K562 (cell line): ENCODE measurements around the gene SCPEP1. TPM values are rescaled to one million over a fixed set of nuclear protein-coding genes. Genes with fewer than 3 reads are reported as not detected.

Experiments
- ARID2 ChIP-seq: fragments of 450-650 bp; IDR thresholded peaks from 2 replicates; pipeline ENCODE4 v1.6.1; 2017; ENCODE audit warnings: antibody characterized with exemption, mild to moderate bottlenecking
- CSDE1 ChIP-seq, 2 experiments: fragments of 450-650 bp; IDR thresholded peaks; 2 replicates each; pipeline ENCODE4 v1.6.1; 2016; ENCODE audit warnings: mild to moderate bottlenecking in 1 of 2
- MCM5 ChIP-seq: fragments of 450-650 bp; IDR thresholded peaks from 2 replicates; pipeline ENCODE4 v1.6.1; 2016; ENCODE audit warnings: low read depth
- NCOA4 ChIP-seq: fragments of 450-650 bp; IDR thresholded peaks from 2 replicates; pipeline ENCODE4 v1.6.1; 2018; ENCODE audit warnings: mild to moderate bottlenecking; ENCODE audit not compliant: partially characterized antibody
- NR3C1 ChIP-seq: sonication (generic); formaldehyde crosslinking; IDR thresholded peaks from 2 replicates; pipeline ENCODE4 v1.8.1; 2022; ENCODE audit warnings: missing genetic modification reagents
- POU5F1 ChIP-seq: fragments of 150-350 bp; IDR thresholded peaks from 2 replicates; pipeline ENCODE4 v1.6.1; 2014; ENCODE audit warnings: borderline replicate concordance, low read length, low read depth, mild to moderate bottlenecking; ENCODE audit not compliant: partially characterized antibody
- ZNF239 ChIP-seq: fragments of 250-450 bp; sonication (Bioruptor Pico); IDR thresholded peaks from 2 replicates; pipeline ENCODE4 v1.4.0; 2020; ENCODE audit warnings: mild to moderate bottlenecking
- ZNF696 ChIP-seq: fragments of 250-450 bp; sonication (Bioruptor Pico); conservative IDR thresholded peaks from 2 replicates; pipeline ENCODE4 v1.4.0; 2020; ENCODE audit warnings: mild to moderate bottlenecking, moderate library complexity
- polyA plus RNA-seq, 8 experiments: library from polyadenylated mRNA; depleted of rRNA in 4 of 8; stranded (reverse) in 5 of 8; unstranded in 3 of 8; fragments of >200 nt; fragmentation: Nextera tagmentation in 2 of 8; fragmentation: Illumina TruSeq in 1 of 8; extraction: Ambion mirVana in 2 of 8; extraction: Trizol in 1 of 8; gene quantifications; 2 replicates each; pipeline versions ENCODE4 v1.2.1 to v1.2.3, GENCODE V29; 2011 to 2014; ENCODE audit warnings: inconsistent platforms in 1 of 8, missing spikeins in 1 of 8
- total RNA-seq, 7 experiments: library from RNA; depleted of rRNA in 6 of 7; stranded (reverse); fragments of >200 nt in 6 of 7; fragmentation: Illumina TruSeq in 2 of 7; extraction: Trizol in 2 of 7; gene quantifications; 2 replicates each; pipeline versions ENCODE4 v1.2.1 to v1.2.3, GENCODE V29; 2011 to 2021; ENCODE audit warnings: low replicate concordance in 1 of 7
- TF ChIP-seq, protein P1 (sequence below): sonication (generic); formaldehyde crosslinking; IDR thresholded peaks from 2 replicates; pipeline ENCODE4 v1.8.0; 2022; ENCODE audit warnings: mild to moderate bottlenecking, low read depth, missing genetic modification reagents
- TF ChIP-seq, protein P2 (sequence below): fragments of 250-450 bp; sonication (Bioruptor Pico); IDR thresholded peaks from 2 replicates; pipeline ENCODE4 v1.4.0; 2020
- TF ChIP-seq, protein P3 (sequence below): fragments of 250-450 bp; sonication (Bioruptor Pico); IDR thresholded peaks from 2 replicates; pipeline ENCODE4 v1.8.0; 2022; ENCODE audit warnings: moderate library complexity, mild to moderate bottlenecking, inconsistent platforms
- TF ChIP-seq, protein P4 (sequence below): fragments of 450-650 bp; IDR thresholded peaks from 2 replicates; pipeline ENCODE4 v1.6.1; 2014; ENCODE audit warnings: low read depth, mild to moderate bottlenecking, moderate library complexity, borderline replicate concordance
- TF ChIP-seq, protein P5 (sequence below): fragments of 450-650 bp; formaldehyde crosslinking; IDR thresholded peaks from 2 replicates; pipeline ENCODE4 v1.4.0; 2020; ENCODE audit warnings: mild to moderate bottlenecking
- TF ChIP-seq, protein P6 (sequence below): fragments of 250-450 bp; sonication (Bioruptor Pico); IDR thresholded peaks from 2 replicates; pipeline ENCODE4 v1.5.0; 2020; ENCODE audit warnings: mild to moderate bottlenecking

The SCPEP1 gene
- total and polyA plus RNA-seq, 9 of the 15 experiments (the other 6 are each of a cell fraction or from before 2014, with no cell fraction given): 5.1 to 14.8 (median 7.2) TPM

DNA sequence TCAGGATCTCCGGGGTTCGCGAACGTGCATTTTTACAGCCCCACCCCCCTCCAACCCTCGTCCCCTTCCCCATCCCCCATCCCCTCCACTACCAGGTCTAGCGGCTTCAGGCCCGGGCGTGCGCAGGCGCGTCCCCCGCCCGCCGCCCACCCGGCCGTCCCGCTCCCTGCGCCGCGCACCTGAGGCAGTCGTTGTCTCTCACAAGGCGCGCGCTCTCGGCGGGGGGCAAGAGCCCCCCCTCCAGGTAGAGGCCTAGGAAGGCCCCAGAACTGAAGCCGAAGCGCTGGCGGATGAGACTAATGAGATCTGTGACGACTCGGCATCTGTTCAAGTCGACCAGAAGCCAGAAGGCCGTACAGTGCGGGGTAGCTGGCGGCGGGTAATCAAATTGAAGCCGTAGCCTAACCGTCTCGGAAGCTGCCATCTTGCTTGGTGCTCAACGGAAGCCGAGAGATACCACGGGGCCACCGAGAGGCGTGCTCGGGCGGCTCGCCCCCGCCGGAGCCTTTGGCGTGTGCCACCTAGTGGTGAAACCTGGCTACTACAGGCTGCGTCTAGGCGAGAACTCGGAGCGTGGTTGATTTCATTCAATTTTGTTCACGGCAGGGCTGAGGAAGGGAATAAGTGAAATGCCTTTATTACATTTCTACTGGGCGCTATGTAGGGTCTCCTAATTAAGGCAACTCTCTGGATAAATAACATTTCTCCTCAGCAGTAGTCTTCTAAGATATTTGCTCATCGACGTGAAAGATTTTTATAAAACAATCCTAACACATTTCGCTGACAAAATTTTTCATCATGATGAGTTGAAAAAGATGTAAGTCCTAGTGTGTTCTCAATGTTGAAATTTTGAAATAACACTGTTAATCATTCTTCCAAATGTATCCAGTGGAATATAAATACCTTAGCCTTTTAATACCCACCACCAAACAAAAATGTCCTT is 17.1 kb upstream of the SCPEP1 start, which contains the start of gene COIL (continued):
- TF ChIP-seq, protein P1, sequence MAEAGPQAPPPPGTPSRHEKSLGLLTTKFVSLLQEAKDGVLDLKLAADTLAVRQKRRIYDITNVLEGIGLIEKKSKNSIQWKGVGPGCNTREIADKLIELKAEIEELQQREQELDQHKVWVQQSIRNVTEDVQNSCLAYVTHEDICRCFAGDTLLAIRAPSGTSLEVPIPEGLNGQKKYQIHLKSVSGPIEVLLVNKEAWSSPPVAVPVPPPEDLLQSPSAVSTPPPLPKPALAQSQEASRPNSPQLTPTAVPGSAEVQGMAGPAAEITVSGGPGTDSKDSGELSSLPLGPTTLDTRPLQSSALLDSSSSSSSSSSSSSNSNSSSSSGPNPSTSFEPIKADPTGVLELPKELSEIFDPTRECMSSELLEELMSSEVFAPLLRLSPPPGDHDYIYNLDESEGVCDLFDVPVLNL (CRISPR knock-in tag): no peak
- TF ChIP-seq NCOA4 (no peak), ZNF696 (no peak), ZNF239 (no peak), NR3C1 (CRISPR knock-in tag) (no peak), CSDE1 (IDR thresholded peaks at IDR 0.05) (no peak), ARID2 (no peak), MCM5 (no peak), POU5F1 (peak; percentile 71)
- TF ChIP-seq, protein P2, sequence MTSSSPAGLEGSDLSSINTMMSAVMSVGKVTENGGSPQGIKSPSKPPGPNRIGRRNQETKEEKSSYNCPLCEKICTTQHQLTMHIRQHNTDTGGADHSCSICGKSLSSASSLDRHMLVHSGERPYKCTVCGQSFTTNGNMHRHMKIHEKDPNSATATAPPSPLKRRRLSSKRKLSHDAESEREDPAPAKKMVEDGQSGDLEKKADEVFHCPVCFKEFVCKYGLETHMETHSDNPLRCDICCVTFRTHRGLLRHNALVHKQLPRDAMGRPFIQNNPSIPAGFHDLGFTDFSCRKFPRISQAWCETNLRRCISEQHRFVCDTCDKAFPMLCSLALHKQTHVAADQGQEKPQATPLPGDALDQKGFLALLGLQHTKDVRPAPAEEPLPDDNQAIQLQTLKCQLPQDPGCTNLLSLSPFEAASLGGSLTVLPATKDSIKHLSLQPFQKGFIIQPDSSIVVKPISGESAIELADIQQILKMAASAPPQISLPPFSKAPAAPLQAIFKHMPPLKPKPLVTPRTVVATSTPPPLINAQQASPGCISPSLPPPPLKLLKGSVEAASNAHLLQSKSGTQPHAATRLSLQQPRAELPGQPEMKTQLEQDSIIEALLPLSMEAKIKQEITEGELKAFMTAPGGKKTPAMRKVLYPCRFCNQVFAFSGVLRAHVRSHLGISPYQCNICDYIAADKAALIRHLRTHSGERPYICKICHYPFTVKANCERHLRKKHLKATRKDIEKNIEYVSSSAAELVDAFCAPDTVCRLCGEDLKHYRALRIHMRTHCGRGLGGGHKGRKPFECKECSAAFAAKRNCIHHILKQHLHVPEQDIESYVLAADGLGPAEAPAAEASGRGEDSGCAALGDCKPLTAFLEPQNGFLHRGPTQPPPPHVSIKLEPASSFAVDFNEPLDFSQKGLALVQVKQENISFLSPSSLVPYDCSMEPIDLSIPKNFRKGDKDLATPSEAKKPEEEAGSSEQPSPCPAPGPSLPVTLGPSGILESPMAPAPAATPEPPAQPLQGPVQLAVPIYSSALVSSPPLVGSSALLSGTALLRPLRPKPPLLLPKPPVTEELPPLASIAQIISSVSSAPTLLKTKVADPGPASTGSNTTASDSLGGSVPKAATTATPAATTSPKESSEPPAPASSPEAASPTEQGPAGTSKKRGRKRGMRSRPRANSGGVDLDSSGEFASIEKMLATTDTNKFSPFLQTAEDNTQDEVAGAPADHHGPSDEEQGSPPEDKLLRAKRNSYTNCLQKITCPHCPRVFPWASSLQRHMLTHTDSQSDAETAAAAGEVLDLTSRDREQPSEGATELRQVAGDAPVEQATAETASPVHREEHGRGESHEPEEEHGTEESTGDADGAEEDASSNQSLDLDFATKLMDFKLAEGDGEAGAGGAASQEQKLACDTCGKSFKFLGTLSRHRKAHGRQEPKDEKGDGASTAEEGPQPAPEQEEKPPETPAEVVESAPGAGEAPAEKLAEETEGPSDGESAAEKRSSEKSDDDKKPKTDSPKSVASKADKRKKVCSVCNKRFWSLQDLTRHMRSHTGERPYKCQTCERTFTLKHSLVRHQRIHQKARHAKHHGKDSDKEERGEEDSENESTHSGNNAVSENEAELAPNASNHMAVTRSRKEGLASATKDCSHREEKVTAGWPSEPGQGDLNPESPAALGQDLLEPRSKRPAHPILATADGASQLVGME (CRISPR knock-in tag): no peak
- TF ChIP-seq, protein P3, sequence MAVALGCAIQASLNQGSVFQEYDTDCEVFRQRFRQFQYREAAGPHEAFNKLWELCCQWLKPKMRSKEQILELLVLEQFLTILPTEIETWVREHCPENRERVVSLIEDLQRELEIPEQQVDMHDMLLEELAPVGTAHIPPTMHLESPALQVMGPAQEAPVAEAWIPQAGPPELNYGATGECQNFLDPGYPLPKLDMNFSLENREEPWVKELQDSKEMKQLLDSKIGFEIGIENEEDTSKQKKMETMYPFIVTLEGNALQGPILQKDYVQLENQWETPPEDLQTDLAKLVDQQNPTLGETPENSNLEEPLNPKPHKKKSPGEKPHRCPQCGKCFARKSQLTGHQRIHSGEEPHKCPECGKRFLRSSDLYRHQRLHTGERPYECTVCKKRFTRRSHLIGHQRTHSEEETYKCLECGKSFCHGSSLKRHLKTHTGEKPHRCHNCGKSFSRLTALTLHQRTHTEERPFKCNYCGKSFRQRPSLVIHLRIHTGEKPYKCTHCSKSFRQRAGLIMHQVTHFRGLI (CRISPR knock-in tag): no peak
- TF ChIP-seq, protein P4, sequence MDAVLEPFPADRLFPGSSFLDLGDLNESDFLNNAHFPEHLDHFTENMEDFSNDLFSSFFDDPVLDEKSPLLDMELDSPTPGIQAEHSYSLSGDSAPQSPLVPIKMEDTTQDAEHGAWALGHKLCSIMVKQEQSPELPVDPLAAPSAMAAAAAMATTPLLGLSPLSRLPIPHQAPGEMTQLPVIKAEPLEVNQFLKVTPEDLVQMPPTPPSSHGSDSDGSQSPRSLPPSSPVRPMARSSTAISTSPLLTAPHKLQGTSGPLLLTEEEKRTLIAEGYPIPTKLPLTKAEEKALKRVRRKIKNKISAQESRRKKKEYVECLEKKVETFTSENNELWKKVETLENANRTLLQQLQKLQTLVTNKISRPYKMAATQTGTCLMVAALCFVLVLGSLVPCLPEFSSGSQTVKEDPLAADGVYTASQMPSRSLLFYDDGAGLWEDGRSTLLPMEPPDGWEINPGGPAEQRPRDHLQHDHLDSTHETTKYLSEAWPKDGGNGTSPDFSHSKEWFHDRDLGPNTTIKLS: peak; percentile 61; the same call in 1 of the 2 replicates
- TF ChIP-seq, protein P5, sequence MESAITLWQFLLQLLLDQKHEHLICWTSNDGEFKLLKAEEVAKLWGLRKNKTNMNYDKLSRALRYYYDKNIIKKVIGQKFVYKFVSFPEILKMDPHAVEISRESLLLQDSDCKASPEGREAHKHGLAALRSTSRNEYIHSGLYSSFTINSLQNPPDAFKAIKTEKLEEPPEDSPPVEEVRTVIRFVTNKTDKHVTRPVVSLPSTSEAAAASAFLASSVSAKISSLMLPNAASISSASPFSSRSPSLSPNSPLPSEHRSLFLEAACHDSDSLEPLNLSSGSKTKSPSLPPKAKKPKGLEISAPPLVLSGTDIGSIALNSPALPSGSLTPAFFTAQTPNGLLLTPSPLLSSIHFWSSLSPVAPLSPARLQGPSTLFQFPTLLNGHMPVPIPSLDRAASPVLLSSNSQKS (CRISPR knock-in tag): no peak
- TF ChIP-seq, protein P6, sequence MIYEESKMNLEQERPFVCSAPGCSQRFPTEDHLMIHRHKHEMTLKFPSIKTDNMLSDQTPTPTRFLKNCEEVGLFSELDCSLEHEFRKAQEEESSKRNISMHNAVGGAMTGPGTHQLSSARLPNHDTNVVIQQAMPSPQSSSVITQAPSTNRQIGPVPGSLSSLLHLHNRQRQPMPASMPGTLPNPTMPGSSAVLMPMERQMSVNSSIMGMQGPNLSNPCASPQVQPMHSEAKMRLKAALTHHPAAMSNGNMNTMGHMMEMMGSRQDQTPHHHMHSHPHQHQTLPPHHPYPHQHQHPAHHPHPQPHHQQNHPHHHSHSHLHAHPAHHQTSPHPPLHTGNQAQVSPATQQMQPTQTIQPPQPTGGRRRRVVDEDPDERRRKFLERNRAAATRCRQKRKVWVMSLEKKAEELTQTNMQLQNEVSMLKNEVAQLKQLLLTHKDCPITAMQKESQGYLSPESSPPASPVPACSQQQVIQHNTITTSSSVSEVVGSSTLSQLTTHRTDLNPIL: no peak
